HG03066 (cell line): ENCODE data around the gene CLK4.

Source experiments
- ATAC-seq: cut with Tn5 transposase; IDR thresholded peaks from one replicate; pipeline ENCODE4 v1.9.1; 2021; ENCODE audit warnings: low read depth; ENCODE audit not compliant: unreplicated experiment

The CLK4 gene

DNA sequence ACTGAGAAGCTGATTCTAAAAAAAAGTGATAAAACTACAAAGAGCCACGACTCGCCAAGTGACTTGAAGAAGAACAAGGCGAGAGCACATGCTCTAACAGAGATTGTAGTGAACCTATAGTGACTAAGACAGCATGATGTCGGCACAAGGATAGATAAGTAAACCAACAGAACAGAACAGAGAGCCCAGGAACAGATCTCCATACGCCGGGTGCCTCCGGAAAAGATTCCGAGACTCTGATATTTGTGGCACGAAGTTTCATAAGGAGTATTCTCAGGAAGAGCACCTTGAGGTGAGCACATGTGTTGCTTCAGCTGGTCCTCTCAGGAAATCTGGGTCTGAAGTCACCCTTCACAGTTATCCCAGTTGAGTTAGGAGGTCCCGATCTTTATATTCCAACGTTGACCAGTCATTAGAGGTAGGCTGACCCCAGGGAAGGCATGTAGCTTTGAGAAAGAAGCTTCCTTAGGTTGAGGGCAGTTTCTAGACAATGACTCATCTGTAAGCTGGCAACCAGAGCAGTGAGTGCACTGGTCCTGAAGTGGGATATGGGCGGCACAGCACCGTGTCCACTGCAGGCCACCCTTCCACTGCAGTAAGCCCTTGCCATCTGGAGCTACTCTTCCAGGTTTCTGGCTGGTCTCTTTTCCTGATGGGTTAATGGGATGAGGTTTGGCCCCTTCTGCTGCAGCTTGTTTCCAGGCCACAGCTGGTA is 13.6 kb upstream of the CLK4 start:
- ATAC-seq, result no peak

DNA sequence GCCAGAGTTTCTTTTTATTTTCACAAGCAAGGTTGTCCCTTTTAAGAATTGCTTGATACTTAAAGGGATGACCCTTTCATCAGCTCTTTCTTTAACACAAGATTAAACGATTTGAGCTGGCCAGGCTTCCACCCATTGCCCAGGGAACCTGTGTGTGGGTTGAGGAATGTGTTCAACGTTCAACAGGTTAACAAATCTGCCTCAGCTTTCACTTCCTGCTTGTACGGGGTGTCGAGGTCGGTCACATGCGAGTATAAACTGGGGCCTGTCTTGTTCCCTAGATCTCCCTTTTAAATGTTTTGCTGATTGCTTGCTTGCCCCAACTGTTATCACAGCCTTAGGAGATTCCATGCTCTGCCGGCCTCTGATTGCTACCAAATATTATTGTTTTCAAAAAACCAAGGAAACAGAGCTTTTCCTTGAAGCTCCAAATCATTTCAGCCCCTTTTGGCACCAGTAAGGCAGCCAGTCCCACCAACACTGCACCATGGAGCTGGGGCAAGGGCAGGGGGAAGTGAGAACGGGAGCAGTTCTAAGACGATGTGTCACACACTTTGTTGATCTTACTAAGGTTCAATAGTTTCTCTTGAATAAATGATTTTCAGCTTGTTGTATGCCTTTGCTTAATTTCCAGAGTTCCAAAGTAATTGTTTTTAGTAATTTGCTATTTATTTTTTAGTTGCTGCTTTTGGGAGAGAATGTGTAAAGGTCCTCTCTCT is 10.7 kb upstream of the CLK4 start:
- no peak for ATAC-seq

DNA sequence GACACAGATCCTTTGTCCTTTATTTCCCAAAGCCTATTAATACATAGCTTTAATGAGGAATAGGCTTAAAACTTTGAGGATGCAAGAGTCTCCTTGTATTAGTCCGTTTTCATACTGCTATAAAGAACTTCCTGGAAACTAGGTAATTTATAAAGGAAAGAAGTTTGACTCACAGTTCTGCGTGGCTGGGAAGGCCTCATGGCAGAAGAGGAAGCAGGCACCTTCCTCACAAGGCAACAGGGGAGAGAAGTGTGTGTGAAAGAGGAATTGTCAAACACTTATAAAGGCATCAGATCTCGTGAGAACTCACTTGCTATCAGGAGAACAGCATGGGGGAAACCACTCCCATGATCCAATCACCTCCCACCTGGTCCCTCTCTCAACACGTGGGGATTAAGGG is 5.4 kb upstream of the CLK4 start:
- no peak for ATAC-seq

DNA sequence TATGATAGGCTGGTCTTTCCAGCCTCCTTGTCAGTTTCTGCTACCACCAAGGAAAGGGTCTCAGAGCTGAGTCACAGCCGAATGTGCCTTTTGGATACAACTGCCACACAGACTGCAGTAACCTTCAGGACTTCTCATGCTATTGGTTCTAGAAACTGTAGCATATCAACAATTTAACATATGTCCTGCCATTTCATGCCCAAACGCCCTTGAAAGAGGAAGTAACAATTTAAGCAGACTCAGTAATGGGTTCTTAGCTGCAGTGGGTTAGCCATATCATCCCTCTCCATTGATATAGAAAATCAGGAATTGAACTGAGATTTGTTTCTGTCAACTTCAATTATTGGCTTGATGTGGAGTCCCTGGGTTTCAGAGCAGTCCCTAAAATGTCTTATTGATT is 4.1 kb upstream of the CLK4 start:
- ATAC-seq, result no peak

DNA sequence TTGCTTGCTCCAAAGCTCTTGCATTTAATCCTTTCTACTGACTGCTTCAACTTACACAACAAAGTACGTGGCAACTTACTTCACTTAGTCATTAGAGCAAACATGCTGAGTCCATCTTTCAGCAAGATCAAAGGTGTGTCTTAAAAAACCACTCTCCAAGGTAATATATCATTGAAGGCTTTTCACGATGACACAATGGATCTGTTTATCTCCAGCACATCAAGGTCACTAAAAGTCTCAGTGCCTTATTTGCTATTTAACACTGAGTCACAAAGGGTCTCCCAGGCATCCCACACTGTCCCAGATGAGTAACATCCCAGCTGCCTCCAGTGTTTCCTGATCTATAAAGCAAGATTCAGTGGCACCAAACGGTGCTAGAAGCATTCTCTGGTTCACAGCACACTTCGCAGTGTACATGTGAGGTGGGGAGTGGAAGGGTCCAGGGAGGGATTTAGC is 3.7 kb upstream of the CLK4 start:
- ATAC-seq, result no peak

DNA sequence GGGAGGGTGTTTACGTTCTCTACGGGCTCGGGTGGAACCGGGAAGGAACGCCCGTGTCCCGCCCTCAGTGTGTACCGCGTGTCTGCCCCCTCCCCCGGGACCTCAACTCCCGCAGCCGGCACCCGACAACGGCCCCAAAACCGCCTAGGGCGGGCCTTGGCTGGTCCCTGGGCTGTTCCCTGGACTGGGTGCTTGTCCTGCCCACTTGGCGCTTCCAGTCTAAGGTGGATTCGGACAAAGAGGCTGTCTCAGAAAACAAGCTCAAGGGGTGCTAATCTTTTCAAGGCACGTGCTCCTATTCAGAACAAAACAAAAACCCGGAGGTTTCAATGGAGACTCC is 379 bp upstream of the CLK4 start:
- no peak for ATAC-seq

DNA sequence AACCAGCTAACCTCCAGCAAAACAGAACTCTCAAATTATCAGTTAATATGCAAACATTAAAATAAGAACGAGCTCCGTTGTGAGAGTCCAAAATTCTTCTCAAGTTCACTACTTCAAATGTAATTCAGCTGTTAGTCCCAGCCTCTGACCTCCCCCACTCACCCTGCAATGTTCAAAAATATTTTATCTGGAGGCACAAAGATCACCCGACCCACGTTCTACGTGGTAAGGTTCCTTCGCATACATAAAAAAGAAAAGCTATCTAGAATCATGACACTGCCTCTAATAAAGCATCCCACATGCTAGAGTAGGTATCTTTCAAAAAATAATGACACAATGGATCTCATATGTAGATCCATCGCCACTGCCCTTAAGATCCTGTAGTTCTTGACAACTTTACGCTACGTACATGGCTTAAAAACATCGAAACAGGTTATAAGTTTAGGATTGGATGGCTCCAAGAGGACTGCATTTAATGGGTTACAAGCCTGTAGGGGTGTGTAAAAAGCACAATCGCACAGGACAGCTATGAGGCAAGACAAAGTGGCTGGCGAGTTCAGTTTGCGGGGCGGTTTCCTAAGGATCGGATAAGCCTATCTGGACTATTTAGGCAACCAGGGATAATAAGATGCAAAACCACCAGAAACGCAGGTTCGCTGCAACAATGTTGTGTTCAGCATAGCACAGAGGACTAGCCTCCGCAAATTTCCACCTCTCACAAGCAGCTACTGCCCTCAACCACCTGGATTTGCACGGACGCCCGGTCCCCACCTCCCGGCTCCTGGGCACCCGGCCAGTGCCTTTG is 969 bp downstream of the CLK4 start:
- peak; percentile 25 for ATAC-seq

DNA sequence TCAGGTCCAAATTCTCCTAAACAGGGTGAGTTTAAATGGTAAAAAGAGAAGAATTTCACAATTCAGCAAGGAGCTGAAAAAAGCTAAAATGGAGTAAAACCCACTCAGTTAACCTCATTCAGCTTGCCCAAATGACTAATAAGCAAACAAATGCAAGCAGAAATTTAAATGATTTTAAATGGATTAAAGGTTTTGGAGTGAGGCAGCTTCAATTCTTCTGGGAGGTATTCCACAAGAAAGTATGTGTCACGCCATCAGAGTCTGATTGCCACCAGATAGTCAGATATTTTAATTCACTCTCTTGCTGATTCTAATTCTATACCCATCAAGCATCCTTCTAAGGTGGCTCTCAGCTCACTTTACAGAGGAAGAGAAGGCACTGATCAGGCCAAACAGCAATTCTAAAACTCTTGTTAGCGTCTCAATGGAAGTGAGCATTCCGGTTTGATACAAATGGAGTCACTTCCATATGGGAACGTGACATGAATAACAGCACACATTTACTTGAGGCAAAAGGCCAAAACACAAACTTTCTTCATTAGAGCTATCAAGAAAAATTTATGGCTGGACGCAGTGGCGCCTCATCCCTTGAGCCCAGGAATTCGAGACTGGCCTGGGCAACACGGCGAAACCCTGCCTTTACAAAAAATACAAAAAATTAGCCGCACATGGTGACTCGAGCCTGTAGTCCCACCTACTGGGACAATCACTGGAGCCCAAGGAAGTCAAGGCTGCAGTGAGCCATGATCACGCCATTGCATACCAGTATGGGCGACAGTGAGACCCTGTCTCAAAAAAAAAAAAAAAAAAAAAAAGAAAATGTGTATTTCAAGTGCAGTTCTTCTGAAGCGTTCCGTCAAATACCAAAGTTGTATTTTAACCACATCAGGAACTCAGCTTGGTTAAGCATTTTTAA is 2.0 kb downstream of the CLK4 start:
- ATAC-seq, result no peak

DNA sequence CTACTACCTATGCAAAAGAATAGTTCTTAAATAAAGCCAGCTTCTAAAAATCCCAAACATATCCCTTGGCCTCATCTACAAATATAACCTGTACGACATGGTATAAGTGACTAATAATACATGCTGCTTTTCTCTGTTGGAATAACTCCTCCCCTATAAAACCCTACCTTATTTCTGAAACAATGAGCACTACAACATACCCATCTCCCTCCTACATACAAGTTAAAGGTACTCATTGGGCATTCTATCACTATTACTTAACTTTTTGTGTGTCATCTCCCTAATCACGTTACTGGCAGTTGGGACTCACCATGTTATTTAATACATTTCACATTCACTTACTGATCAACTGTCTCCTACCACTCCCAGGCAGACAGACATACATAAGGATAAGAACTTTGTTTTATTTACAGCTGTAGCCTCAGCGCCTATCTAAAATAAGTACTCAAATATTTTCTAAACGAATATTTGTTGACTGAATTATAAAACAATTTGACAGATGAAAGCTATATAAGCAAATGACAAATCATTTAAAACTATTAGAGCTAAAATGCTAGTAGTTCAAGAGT is 4.1 kb downstream of the CLK4 start:
- no peak for ATAC-seq

DNA sequence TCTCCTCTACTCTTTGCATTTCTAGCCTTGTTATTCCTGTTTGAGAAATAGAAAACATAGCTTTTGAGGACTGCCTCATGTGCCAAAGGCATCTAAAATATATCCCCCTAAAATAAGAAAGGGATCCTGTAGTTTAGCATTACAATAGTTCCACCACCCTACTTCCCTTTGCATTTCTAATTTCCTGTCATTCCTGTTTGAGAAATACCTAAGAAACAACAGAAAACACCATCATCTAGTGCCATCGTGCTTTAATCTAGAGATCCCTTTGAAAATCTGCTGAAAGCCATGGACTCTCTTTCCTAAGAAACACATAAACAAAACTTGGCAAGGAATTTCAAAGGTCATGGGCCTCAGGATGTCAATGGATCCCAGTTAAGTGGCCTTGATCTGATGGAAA is 7.5 kb downstream of the CLK4 start:
- ATAC-seq, result no peak

DNA sequence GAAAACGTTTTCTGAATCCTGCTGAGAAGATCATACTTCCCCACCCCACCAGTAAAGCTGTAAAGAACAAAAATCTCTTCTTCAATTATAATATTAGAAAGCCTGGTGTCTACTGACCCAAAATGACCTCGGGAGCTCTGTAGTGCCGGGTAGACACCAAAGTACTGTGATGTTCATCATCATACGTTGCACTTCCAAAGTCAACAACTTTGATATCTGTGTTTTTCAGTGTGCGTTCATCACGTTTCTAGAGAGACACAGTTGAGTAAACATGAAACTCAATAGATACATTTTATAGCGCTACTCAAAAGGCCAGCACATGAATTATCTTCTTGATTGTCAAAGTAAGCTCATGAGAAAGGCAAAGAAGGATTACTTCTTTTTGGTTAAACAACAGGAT is 14.6 kb downstream of the CLK4 start:
- no peak for ATAC-seq

DNA sequence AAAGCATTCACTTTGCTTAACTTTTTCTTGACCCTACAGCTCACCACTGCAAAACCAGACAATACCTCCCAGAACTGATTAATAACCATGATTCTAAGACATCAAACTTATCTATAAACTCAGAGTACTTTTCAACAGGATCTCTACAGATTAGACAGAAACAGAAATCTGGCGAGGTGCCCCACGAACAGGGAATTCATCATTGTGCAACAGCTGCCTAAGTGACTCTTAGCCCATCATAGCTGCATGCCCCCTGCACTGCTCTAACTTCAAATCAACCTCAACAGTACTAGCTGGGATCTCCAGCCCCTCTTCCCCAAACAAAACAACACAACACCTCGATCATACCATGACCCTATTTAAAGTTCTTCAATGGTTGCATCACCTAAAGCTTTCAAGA is 20.6 kb downstream of the CLK4 start:
- ATAC-seq, result no peak

DNA sequence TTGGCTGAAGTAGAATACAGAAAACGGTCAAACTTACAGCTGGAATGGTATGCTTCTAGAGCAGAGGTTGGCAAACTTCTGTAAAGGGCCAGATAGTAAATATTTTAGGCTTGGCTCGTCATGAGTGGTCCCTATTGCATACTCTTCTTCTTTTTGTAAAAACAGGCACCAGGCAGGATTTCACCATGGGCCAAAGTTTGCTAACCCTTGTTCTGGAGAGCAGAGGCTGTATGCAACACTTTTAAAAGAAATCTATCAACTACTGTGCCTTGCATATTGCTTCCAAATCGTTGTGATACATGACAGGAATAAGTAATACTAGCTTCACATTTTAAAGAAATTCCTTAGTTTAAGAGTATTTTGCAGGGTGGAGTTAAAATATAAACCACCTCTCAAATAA is 21.1 kb downstream of the CLK4 start:
- no peak for ATAC-seq

DNA sequence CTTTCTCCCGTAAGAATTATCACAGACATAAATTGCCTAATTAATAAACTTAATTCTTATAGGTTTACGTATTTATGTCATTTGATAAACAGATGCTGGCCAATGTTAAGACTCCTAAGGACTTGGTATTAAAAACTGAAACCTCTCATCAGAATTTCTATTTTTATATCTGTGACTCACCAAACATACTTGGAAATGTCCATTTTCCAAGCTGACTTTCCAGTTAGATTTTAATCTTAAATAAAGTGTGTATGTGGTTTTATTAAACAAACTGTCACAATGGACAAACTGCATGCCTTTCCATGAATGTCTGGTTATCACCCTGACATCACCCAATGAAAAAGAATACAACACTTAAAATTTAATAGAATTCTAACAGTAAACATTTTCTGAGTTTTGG is 24.1 kb downstream of the CLK4 start:
- ATAC-seq, result no peak

DNA sequence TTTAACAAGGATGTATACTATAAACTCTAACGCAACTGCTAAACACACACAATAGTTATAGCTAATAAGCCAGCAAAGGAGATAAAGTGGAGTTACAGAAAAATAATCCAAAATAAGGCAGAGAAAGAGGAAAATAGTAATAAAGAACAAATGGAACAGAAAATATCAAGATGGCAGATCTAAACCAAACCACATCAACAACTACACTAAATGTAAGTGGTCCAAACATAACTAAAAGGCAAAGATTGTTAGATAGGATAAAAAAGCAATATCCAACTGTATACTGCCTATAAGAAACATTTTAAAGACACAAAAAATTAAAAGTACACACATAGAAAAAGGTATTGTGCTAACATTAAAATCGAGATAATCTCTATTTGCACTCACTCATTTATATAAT is 31.1 kb downstream of the CLK4 start:
- no peak for ATAC-seq

DNA sequence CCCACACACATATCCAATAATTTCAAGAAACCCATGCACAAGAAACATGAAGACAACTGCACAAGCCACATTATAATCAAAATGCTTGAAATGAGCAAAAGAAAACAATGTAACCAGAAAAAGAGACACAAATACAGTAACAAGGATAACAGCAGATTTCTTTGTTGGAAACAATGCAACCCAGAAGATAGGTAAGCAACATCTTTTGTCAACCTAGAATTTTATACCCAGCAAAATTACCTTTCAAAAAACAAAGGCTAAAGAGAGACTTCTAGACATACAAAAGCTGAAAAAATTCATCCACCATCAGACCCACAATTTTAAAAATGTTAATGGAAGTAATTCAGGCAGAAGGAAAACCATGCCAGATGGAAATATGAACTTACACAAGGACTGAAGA is 31.7 kb downstream of the CLK4 start:
- ATAC-seq, result no peak

DNA sequence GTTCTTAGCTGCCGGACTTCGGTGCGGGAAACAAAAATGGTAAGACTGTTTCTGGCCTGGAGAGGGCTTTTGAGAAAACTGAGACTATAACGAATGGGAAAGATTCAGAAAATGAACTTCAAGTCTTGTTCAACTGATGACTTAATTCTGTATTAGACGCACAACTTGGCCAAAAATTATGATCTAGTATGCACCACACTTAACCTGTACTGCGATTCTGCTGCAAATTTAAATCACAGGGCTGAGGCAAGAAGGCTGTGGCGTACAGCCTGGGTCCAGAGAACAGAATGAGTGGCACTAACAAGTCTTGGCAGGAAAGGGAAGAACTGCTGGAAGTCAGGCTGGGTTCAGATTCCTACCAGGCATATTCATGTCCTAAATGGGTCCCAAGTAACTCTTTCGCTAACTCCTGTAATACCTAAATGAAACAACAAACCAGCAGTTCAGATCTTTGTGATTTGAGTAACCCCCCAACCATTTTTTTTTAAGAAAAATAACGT is 35.9 kb downstream of the CLK4 start:
- no peak for ATAC-seq

DNA sequence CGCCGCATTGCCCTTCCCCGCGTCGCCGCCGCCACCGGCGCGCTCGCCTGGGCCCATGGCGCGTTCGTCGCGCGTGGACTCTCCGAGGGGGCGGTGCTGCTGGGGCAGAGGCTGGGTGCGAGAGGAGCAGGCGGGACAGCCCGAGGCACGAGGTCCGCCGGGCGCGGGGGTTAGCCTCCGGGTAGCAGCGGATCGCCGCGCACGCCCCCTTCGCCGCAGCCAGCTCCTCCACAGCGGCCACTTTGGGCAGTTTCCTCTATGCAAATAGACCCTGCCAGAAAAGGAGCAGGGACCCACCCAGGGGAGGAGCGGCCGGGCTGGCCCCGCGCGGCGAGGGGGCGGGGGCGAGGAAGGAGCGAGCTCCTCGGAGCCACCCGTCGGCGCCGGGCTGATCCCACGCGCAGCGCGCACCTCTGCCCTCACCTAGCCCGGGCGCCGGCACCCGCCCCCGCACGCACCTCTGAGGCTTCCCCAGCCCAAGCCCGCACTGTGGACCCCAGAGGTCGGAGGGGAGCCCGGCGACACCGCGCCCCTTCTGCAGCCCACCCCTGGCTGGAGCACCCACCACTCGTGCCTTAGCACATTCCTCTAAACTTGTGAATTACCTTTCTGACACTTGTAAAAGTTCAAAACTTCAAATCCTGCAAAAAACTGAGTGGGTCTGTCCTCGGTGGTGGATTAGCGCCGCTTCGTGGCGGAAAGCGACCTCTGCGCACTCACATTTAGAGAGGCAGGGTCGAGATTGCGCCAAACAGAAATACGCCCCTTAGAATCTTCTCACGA is 36.5 kb downstream of the CLK4 start, which contains the start of gene COL23A1:
Gene COL23A1, minus strand, starts transcription at position 253 of the 783 bp plus-strand sequence.
- ATAC-seq, result peak; percentile 55
